ENCODE results near the gene MICAL3.

MICAL3 gene

GRCh38 chr22:17811119-17811518 lies 213.2 kb downstream of the MICAL3 start:
- DNase-seq (ENCODE audit: low read depth) = no peak

- DNase-seq (ENCODE audit: low read depth) = no peak
Observed at GRCh38 chr22:17810570-17811116, 213.7 kb downstream of the MICAL3 start.

- DNase-seq (ENCODE audit: low read depth) = no peak
Observed at GRCh38 chr22:17808693-17809403, 215.5 kb downstream of the MICAL3 start.

- DNase-seq (ENCODE audit: low read depth) = no peak
Observed at GRCh38 chr22:17807578-17808410, 216.6 kb downstream of the MICAL3 start.

GRCh38 chr22:17807086-17807485 lies 217.3 kb downstream of the MICAL3 start:
- DNase-seq (ENCODE audit: low read depth) = no peak

GRCh38 chr22:17806437-17806836 lies 217.9 kb downstream of the MICAL3 start:
- DNase-seq (ENCODE audit: low read depth) = no peak

- no peak for DNase-seq (ENCODE audit: low read depth)
Observed at GRCh38 chr22:17804331-17805080, 219.9 kb downstream of the MICAL3 start.

- no peak for DNase-seq (ENCODE audit: low read depth)
Observed at GRCh38 chr22:17803609-17804270, 220.6 kb downstream of the MICAL3 start.

GRCh38 chr22:17802822-17803221 lies 221.5 kb downstream of the MICAL3 start:
- no peak for DNase-seq (ENCODE audit: low read depth)

- no peak for DNase-seq (ENCODE audit: low read depth)
Observed at GRCh38 chr22:17802411-17802810, 221.9 kb downstream of the MICAL3 start.

- DNase-seq (ENCODE audit: low read depth) = no peak
Observed at GRCh38 chr22:17797721-17798559, 226.4 kb downstream of the MICAL3 start.

GRCh38 chr22:17796695-17797094 lies 227.7 kb downstream of the MICAL3 start:
- no peak for DNase-seq (ENCODE audit: low read depth)

GRCh38 chr22:17795661-17796548 lies 228.5 kb downstream of the MICAL3 start:
- DNase-seq (ENCODE audit: low read depth) = no peak

- no peak for DNase-seq (ENCODE audit: low read depth)
Observed at GRCh38 chr22:17794726-17795542, 229.4 kb downstream of the MICAL3 start.

- DNase-seq (ENCODE audit: low read depth) = no peak
Observed at GRCh38 chr22:17792854-17793434, 231.4 kb downstream of the MICAL3 start.

- DNase-seq (ENCODE audit: low read depth) = no peak
Observed at GRCh38 chr22:17792299-17792698, 232.1 kb downstream of the MICAL3 start.

- DNase-seq (ENCODE audit: low read depth) = no peak
Observed at GRCh38 chr22:17791196-17791595, 233.2 kb downstream of the MICAL3 start.

GRCh38 chr22:17789379-17790200 lies 234.8 kb downstream of the MICAL3 start:
- no peak for DNase-seq (ENCODE audit: low read depth)

All from stimulated activated CD8-positive, alpha-beta memory T cell treated with anti-CD3 and anti-CD28 coated beads, Interleukin-4, amount 100 ng/mL, for 24 hours (primary cell).